Left lung (tissue), 10 donors: ENCODE results near the gene MCAT. TPM values are rescaled to one million over a fixed set of nuclear protein-coding genes. Genes with fewer than 3 reads are reported as not detected.
A peak's percentile ranks its signal among the peaks of the same experiment; 100 is the strongest.

ENCODE experiments used
- ATAC-seq: fragments of 200-7000 bp; cut with Tn5 transposase; one replicate; pipeline ENCODE4 v1.9.1; 2020; ENCODE audit warnings: moderate library complexity
- DNase-seq, 4 donors: peaks; one replicate each; pipeline ENCODE4 v3.0.0-alpha.2; 2013 to 2020
- H3K27ac ChIP-seq, 2 donors: fragments of 200-600 bp; sonication (generic) in 1 of 2; one replicate each; pipeline versions ENCODE4 v1.5.0 to v1.8.0; 2020 to 2021
- H3K27me3 ChIP-seq, 2 donors: fragments of 200-600 bp; sonication (generic) in 1 of 2; one replicate each; pipeline versions ENCODE4 v1.5.0 to v1.8.0; 2020 to 2021
- H3K36me3 ChIP-seq, 2 donors: fragments of 200-600 bp; sonication (generic) in 1 of 2; one replicate each; pipeline versions ENCODE4 v1.5.0 to v1.8.0; 2020 to 2021
- H3K4me1 ChIP-seq, 2 donors: fragments of 200-600 bp; one replicate each; pipeline ENCODE4 v1.8.0; 2021
- H3K4me3 ChIP-seq, 2 donors: fragments of 200-600 bp; sonication (generic) in 1 of 2; one replicate each; pipeline versions ENCODE4 v1.5.0 to v1.8.0; 2020 to 2021; ENCODE audit warnings: mild to moderate bottlenecking in 1 of 2
- H3K9me3 ChIP-seq, 2 donors: fragments of 200-600 bp; sonication (generic) in 1 of 2; one replicate each; pipeline versions ENCODE4 v1.5.0 to v1.8.0; 2020 to 2021
- intact Hi-C, 2 donors: fragments of 100-400 bp; cut with DNase I; formaldehyde crosslinking; loops; one replicate each; pipeline versions ENCODE4 v1.11.2 to v1.14.2; 2022
- polyA plus RNA-seq, 6 donors: library from polyadenylated mRNA; unstranded; fragments of 120-200 nt; gene quantifications; one replicate each; pipeline ENCODE4 v1.2.1, GENCODE V29; 2013; ENCODE audit not compliant: insufficient read length in 6 of 6
- total RNA-seq, 2 donors: library from RNA; stranded (reverse); fragmentation: NEBNext Ultra II Directional; extraction: Animal tissue kit (Norgen Biotek cat#: 25700); gene quantifications; one replicate each; pipeline ENCODE4 v1.2.1, GENCODE V29; 2021
- TF ChIP-seq, protein P1 (sequence below), 2 donors: fragments of 200-600 bp; sonication (generic) in 1 of 2; IDR thresholded peaks; one replicate each; pipeline versions ENCODE4 v1.5.0 to v1.8.0; 2021; ENCODE audit warnings: antibody characterized with exemption in 2 of 2
- donor health status: DM: no; HTN: yes; CAD: no.
- donor health status: DM: no; HTN: no; CAD: no.

Gene MCAT
- total and polyA plus RNA-seq, 8 donors: 12.2 to 16.6 (median 15.4) TPM

DNA sequence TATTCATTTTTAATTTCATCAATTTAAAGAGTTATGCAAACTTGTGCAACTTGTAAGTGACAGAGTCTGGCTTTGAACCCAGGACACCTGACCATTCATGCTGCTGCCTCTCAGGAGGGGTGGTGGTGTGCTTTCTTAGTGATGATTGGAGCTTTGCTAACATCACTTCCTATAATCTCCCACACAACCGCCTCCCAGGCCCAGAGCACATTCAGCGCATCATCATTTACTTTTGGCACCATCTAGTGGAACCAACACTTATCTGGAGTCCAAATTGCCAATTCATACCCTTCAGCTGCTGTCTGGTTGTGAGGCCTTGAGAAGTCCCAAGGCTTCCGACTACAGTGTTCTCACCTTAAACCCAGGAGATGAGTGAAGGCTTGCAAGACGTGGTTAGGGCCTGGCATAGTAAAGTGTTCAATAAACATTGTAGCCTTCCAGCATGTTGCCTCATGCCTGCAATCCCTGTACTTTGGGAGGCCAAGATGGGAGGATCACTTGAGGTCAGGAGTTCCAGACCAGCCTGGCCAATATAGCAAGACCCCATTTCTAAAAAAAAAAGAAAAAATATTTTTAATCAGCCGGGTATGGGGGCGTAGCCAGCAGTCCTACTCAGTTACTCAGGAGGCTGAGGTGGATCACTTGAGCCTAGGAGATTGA, 52.9 kb downstream of the MCAT start:
- intact Hi-C loops: no loop called here
- Histone ChIP-seq H3K4me3 (no peak overlapping the region), H3K36me3 (no peaks in the 10 kb centered on the region), H3K9me3 (no peaks in the 10 kb centered on the region), H3K4me1 (peaks cover 0 to 14% of the 10 kb centered on the region in 2 donors), H3K27me3 (no peaks in the 10 kb centered on the region), H3K27ac (peak overlapping the region in 1 of 2 donors; percentile 14)
- TF ChIP-seq, protein P1, sequence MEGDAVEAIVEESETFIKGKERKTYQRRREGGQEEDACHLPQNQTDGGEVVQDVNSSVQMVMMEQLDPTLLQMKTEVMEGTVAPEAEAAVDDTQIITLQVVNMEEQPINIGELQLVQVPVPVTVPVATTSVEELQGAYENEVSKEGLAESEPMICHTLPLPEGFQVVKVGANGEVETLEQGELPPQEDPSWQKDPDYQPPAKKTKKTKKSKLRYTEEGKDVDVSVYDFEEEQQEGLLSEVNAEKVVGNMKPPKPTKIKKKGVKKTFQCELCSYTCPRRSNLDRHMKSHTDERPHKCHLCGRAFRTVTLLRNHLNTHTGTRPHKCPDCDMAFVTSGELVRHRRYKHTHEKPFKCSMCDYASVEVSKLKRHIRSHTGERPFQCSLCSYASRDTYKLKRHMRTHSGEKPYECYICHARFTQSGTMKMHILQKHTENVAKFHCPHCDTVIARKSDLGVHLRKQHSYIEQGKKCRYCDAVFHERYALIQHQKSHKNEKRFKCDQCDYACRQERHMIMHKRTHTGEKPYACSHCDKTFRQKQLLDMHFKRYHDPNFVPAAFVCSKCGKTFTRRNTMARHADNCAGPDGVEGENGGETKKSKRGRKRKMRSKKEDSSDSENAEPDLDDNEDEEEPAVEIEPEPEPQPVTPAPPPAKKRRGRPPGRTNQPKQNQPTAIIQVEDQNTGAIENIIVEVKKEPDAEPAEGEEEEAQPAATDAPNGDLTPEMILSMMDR (IDR thresholded peaks at IDR 0.05): peak; percentile 13 to 25
- peak in 3 of 4 donors; percentile 49 to 70 (median 49) for DNase-seq
- ATAC-seq: peak; percentile 46

DNA sequence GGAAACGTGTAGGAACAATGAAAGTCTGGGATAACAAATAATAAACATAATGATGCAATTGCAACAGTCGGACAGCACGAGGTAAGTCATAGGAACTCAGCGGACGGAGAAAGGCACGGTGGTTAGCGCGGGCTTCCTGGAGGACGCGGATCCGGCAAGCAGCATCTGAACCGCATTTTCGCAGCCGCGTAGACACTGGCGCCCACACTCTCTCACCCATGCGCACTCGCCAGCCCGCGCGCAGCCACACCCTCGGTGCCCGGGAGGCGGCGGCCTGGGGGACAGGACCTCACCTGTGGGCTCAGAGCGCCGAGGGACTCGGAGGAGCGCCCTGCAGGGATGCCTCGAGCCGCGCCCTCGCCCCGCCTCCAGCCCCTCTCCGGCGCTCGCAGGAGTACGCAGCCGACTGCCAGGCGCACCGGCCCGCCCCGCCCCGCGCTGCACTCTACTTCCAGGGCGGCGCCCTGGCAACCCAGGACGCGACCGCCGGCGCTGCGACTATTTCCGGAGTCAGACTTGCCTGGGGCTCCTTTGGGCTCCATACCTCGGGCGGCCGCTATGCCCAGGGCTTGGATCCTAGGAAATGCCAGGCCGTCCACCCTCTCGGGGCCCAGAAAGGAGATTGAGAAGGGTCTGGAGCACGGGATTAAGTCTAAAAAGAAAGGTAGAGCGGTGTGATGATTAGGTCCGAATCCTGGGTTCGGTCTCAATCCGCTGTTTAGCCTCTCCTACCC, 54.0 kb downstream of the MCAT start, which contains the start of gene TTLL1:
Gene TTLL1 (minus strand): TSS at position 408 of the 734 bp plus-strand sequence. CDS start 13,805 bp downstream, outside the sequence.
- peak within 1 kb of the TSS; percentile 60 to 90 for H3K4me3 ChIP-seq
- intact Hi-C loops: no loop called here
- H3K9me3 ChIP-seq: no peaks in the 10 kb centered on the region
- H3K36me3 ChIP-seq: no peaks in the 10 kb centered on the region
- peak within 1 kb of the TSS; percentile 53 to 62 for H3K27ac ChIP-seq
- H3K4me1 ChIP-seq: peaks cover 0 to 14% of the 10 kb centered on the region in 2 donors
- DNase-seq (peak; percentile 78 to 99 (median 90)), ATAC-seq (peak; percentile 98)
- no peaks in the 10 kb centered on the region for H3K27me3 ChIP-seq
- TF ChIP-seq, protein P1 (IDR thresholded peaks at IDR 0.05): peak in 1 of 2 donors; percentile 34

DNA sequence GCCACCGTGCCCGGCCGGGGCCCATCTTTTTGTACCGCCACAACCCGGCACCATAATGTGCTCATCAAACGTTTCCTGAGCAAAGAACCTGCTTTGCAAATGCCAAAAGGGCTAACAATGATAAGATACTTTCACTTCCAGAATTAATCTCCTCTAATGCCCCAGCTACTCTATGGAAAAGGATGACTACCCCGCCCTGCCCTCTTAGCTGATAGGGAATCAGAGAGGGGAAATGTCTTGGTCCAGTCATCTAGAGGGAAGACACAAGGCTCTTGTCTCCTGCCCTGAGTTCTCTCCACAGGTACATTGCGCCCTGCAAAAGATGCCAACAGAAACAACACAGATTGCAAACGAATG, 54.6 kb downstream of the MCAT start:
- no peaks in the 10 kb centered on the region for H3K36me3 ChIP-seq
- TF ChIP-seq, protein P1 (IDR thresholded peaks at IDR 0.05): no peak
- no peak for ATAC-seq
- no peaks in the 10 kb centered on the region for H3K9me3 ChIP-seq
- peak overlapping the region; percentile 60 to 90 for H3K4me3 ChIP-seq
- H3K4me1 ChIP-seq: peaks cover 0 to 14% of the 10 kb centered on the region in 2 donors
- no peak for DNase-seq
- peak overlapping the region in 1 of 2 donors; percentile 62 for H3K27ac ChIP-seq
- intact Hi-C loops: no loop called here
- H3K27me3 ChIP-seq: no peaks in the 10 kb centered on the region

DNA sequence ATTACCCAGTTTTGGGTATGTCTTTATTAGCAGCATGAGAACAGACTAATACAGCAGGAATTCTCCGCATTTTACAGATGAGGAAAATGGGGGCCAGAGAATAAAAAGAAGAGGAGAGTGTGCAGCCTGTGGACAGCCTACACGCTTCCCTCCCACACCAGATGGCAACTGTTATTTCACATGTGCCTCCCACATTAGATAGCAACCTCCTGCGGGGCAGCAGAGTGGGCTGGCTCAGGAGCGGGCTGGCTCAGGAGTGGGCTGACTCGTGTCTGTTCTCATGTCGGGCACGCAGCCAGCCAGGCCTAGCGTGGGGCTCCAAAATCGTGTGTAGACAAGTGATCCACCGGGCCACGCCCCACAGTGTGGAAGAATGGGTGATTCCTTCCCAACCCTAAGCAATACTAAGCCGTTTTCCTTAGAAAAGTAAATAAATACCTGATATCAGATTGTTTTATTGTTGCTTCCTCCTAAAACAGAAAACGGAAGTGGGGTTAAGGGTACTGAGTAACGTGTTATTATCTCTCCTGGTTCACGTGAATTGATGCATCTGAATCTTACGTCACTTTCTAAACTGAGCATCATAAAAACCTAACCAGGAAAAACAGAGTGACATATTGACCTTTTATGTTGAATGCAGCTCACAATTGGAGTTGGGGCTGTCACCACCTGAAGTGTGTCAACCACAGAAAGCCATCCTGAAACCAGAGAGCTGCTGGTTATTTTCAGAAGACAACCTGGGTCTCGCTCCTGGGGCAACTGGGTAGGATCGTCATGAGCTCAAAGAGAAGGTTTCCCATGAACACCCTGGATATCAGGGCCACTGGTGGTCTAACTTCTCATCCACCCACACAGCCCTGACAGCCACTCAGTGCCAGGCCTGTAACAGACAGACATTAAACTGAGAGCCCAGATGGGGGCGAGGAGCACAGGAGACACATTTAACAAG, 57.3 kb downstream of the MCAT start:
- peaks cover 0 to 14% of the 10 kb centered on the region in 2 donors for H3K4me1 ChIP-seq
- DNase-seq (no peak), ATAC-seq (no peak)
- H3K36me3 ChIP-seq: no peaks in the 10 kb centered on the region
- H3K27me3 ChIP-seq: no peaks in the 10 kb centered on the region
- intact Hi-C loops: no loop called here
- H3K27ac ChIP-seq: no peak overlapping the region
- TF ChIP-seq, protein P1 (IDR thresholded peaks at IDR 0.05): no peak
- H3K9me3 ChIP-seq: no peaks in the 10 kb centered on the region
- H3K4me3 ChIP-seq: no peak overlapping the region

Other genes starting within 250 kb of the MCAT start
- 100 to 1,000 TPM; 119 to 149 TPM for gene PACSIN2, start 128.2 kb downstream of the MCAT start, total RNA-seq
- 10 to 100 TPM; 63.4 to 66.9 (median 66.0) TPM for gene PACSIN2, start 128.2 kb downstream of the MCAT start, polyA plus RNA-seq
- 1 to 10 TPM; 5.3 to 6.0 TPM for gene TTLL1, start 54.0 kb downstream of the MCAT start, total RNA-seq
- gene TTLL1, start 54.0 kb downstream of the MCAT start, polyA plus RNA-seq: 10 to 100 TPM; 14.5 to 19.1 (median 17.0) TPM
- 1 to 10 TPM; 2.0 to 3.1 TPM for gene BIK, start 32.6 kb downstream of the MCAT start, total RNA-seq
- 1 to 10 TPM in 4 of 6 donors, under 1 TPM in 2; 0.78 to 1.7 (median 1.2) TPM for gene BIK, start 32.6 kb downstream of the MCAT start, polyA plus RNA-seq
- 100 to 1,000 TPM; 195 to 276 TPM for gene TSPO, start 8.2 kb upstream of the MCAT start, total RNA-seq
- 10 to 100 TPM; 29.0 to 54.6 (median 40.4) TPM for gene TSPO, start 8.2 kb upstream of the MCAT start, polyA plus RNA-seq
- gene TTLL12, start 43.7 kb upstream of the MCAT start, total RNA-seq: 10 to 100 TPM; 26.4 to 42.1 TPM
- gene TTLL12, start 43.7 kb upstream of the MCAT start, polyA plus RNA-seq: 10 to 100 TPM; 18.3 to 33.3 (median 21.9) TPM
- 1 to 10 TPM; 4.6 to 5.0 TPM for gene SCUBE1, start 200.0 kb upstream of the MCAT start, total RNA-seq
- gene SCUBE1, start 200.0 kb upstream of the MCAT start, polyA plus RNA-seq: 1 to 10 TPM; 1.1 to 2.2 (median 1.6) TPM